ENCODE results near the gene MAPK8.

MAPK8 gene

GRCh38 chr10:48477616-48478015 lies 171.1 kb downstream of the MAPK8 start:
- DNase-seq (ENCODE audit: low read depth) = no peak

DNA sequence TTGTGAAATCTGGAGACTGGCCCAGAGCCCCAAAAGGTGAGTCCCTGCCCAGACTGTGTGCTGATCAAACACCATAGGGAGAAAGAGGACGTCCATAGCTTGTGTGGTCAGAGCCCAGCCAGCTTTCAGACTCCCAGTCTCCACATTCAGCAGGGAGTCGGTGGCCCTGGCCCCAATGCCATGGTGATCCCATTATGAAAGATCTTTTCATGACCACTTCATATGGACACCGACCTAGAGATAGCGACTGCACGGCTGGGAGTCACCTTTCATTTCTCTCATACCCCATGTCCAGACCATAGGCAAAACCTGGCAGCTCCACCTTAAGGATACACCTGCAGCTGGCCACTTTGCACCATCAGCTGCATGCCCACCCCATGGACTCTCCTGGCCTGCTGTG lies 172.0 kb downstream of the MAPK8 start:
- DNase-seq (ENCODE audit: low read depth) = no peak

- no peak for DNase-seq (ENCODE audit: low read depth)
Measured at GRCh38 chr10:48478980-48479811, 172.7 kb downstream of the MAPK8 start.

DNA sequence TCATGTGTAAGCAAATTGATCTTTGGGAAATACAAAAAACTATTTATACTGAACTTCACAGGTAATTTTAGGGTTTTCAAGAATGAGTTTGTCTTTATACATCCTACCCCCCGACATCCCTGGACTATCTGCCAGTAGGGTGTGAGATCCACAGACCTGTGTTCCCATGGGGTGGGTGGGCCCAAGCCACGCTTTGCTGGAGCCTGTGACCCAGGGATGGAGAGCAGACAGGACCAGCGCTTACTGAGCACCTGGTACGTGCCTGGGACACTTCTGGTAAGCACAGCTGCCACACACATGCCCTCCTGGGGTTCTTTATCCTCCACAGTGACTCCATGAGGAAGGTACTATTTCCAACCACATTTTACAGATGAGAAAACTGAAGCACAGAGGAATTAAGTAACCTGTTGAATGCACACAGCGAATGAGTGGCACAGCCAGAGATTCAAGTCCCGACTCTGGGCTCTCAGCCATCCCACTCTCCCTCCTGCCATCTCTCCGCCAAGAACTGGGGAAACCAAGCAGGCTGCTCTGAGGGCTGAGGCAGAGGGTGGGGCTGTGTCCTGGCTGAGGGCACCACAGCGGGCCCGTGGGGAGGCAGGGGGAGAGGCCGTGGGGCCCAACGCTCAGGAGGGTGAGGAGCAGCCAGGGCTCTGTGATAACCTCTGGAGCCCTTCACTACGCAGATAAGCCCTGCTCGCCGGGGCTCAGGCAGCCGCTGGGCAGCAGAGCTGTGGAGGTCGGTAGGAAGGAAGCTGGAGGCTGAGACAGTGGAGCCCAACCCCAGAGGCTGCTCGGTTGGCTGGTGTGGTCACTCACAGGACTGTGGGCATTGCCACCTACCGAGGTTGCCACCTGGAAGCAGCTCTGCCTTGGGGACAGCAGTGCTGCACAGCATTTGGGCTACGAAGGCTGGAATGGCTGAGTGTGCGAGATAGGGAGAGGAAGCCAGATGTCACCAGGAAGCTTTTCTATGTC lies 174.2 kb downstream of the MAPK8 start:
- DNase-seq (ENCODE audit: low read depth) = no peak

DNA sequence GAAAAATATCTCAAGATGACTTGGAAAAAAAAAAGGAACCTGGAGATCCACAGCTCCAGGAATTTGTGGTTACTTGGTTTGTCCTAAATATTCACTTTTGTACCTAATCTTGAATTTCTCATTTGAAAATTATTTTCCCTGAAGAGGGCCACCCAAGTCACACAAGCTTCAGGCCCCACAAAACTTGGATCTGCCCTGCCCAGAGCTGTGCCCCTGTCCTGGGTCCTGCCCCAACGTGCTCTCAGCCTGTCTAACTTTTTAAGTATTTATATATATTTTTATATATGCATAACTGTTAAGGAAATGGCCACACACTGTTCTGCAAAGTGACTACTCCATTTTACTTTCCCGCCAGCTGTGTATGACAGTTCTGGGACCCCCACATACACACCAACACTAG lies 174.9 kb downstream of the MAPK8 start:
- no peak for DNase-seq (ENCODE audit: low read depth)

DNA sequence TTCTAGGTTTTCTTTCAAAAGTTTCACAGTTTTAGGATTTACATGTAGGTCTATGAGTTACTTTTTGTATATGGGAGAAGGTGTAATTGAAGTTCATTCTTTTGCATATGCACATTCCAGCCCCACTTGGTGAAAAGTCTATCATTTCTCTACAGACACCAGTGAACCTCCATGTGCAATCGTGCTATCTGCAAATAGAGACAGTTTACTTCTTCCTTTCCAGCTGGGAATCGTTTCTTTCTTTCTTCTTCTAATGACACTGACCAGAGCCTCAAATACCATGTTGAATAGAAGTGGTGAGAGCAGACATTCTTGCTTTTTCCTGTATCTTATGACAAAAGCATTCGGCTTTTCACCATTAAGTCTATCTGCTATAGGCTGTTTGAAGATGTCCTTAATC lies 175.7 kb downstream of the MAPK8 start:
- DNase-seq (ENCODE audit: low read depth) = no peak

GRCh38 chr10:48484911-48485310 lies 178.4 kb downstream of the MAPK8 start:
- no peak for DNase-seq (ENCODE audit: low read depth)

DNA sequence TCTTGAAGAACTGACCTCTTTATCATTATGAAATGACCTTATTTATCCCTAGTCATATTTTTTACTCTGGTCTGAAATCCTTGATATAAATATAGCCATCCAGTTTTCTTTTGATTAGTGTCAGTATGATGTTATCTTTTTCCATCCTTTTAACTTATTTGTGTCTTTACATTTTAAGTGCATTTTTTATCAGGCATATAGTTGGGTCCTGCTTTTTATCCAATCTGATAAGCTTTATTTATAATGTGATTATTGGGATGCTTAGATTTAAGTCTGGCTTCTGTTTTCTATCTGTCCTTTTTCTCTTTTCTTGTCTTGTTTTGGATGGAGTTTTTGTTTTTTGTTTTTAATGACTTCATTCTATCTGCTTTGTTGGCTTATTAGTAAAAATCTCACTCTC lies 179.2 kb downstream of the MAPK8 start:
- no peak for DNase-seq (ENCODE audit: low read depth)

- no peak for DNase-seq (ENCODE audit: low read depth)
Measured at GRCh38 chr10:48487244-48487643, 180.8 kb downstream of the MAPK8 start.
